KG1 (cell line): Measurements from ENCODE around the gene KCNC4.

Experiments
- DNase-seq: peaks from one replicate; lab custom pipeline; 2025; lab: John Stamatoyannopoulos, UW

Gene KCNC4

GRCh38 chr1:110211496-110212168 is 1.5 kb downstream of the KCNC4 start:
- no peak for DNase-seq

- DNase-seq: no peak
Observed at GRCh38 chr1:110212169-110213142, 2.3 kb downstream of the KCNC4 start.

GRCh38 chr1:110213143-110213540 is 3.0 kb downstream of the KCNC4 start:
- DNase-seq: no peak

- no peak for DNase-seq
Observed at GRCh38 chr1:110214454-110215404, 4.6 kb downstream of the KCNC4 start.

GRCh38 chr1:110215621-110216515 is 5.8 kb downstream of the KCNC4 start:
- no peak for DNase-seq

- DNase-seq: no peak
Observed at GRCh38 chr1:110216844-110217444, 6.8 kb downstream of the KCNC4 start.

GRCh38 chr1:110218137-110218536 is 8.0 kb downstream of the KCNC4 start:
- DNase-seq: no peak

GRCh38 chr1:110218739-110219138 is 8.6 kb downstream of the KCNC4 start:
- no peak for DNase-seq

GRCh38 chr1:110220324-110220723 is 10.2 kb downstream of the KCNC4 start:
- no peak for DNase-seq

- DNase-seq: no peak
Observed at GRCh38 chr1:110221119-110221518, 11.0 kb downstream of the KCNC4 start.

GRCh38 chr1:110223127-110223526 is 13.0 kb downstream of the KCNC4 start:
- no peak for DNase-seq

GRCh38 chr1:110223581-110223980 is 13.5 kb downstream of the KCNC4 start:
- DNase-seq: no peak

GRCh38 chr1:110224240-110224995 is 14.3 kb downstream of the KCNC4 start:
- DNase-seq: no peak

GRCh38 chr1:110225212-110225611 is 15.1 kb downstream of the KCNC4 start:
- DNase-seq: no peak

GRCh38 chr1:110225756-110226404 is 15.8 kb downstream of the KCNC4 start:
- DNase-seq: no peak

GRCh38 chr1:110227774-110228173 is 17.7 kb downstream of the KCNC4 start:
- no peak for DNase-seq

- DNase-seq: no peak
Observed at GRCh38 chr1:110228381-110228780, 18.3 kb downstream of the KCNC4 start.

- no peak for DNase-seq
Observed at GRCh38 chr1:110228869-110229268, 18.8 kb downstream of the KCNC4 start.

GRCh38 chr1:110229348-110230001 is 19.4 kb downstream of the KCNC4 start:
- no peak for DNase-seq
